Ishikawa (cell line): ENCODE measurements around the gene FNBP1.

Experiments used
- CEBPB ChIP-seq: IDR thresholded peaks from 2 replicates; pipeline ENCODE4 v1.6.1; 2012
- CREB1 ChIP-seq: IDR thresholded peaks from 2 replicates; pipeline ENCODE4 v1.6.1; 2012; ENCODE audit warnings: low read depth
- EP300 ChIP-seq: IDR thresholded peaks from 2 replicates; pipeline ENCODE4 v1.6.1; 2012; ENCODE audit warnings: borderline replicate concordance
- FOXM1 ChIP-seq: IDR thresholded peaks from 2 replicates; pipeline ENCODE4 v1.6.1; 2012; ENCODE audit warnings: low read depth, borderline replicate concordance
- RAD21 ChIP-seq: IDR thresholded peaks from 2 replicates; pipeline ENCODE4 v1.6.1; 2012; ENCODE audit warnings: low read depth
- TAF1 ChIP-seq: IDR thresholded peaks from 2 replicates; pipeline ENCODE4 v1.6.1; 2012; ENCODE audit warnings: low read depth, mild to moderate bottlenecking
- TCF12 ChIP-seq: IDR thresholded peaks from 2 replicates; pipeline ENCODE4 v1.6.1; 2012; ENCODE audit warnings: low read depth
- TF ChIP-seq, protein P1 (sequence below): IDR thresholded peaks from 2 replicates; pipeline ENCODE4 v1.6.1; 2012; ENCODE audit warnings: low read depth, mild to moderate bottlenecking

DNA sequence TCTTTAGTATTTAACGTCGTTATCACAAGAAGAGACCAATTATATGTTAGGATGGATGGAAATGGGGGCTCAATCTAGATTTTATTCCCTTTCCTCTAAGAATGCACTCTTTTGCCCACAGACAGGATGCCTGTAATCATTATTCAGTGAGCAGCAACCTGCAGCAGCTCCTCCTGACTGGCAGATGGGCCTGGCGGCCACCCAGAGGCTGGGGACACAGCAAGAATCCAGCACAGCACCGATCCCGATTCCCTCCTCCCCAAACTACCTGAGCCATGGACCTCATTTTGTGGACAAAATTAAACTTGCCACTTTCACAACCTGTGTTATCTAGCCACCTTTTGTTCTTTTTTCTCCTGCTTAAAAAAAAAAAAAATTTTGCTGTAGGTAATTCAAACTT, 106.8 kb downstream of the FNBP1 start:
- TF ChIP-seq EP300 (no peak), RAD21 (no peak), FOXM1 (no peak), TAF1 (no peak), TCF12 (no peak), CEBPB (no peak), CREB1 (no peak)
- TF ChIP-seq, protein P1, sequence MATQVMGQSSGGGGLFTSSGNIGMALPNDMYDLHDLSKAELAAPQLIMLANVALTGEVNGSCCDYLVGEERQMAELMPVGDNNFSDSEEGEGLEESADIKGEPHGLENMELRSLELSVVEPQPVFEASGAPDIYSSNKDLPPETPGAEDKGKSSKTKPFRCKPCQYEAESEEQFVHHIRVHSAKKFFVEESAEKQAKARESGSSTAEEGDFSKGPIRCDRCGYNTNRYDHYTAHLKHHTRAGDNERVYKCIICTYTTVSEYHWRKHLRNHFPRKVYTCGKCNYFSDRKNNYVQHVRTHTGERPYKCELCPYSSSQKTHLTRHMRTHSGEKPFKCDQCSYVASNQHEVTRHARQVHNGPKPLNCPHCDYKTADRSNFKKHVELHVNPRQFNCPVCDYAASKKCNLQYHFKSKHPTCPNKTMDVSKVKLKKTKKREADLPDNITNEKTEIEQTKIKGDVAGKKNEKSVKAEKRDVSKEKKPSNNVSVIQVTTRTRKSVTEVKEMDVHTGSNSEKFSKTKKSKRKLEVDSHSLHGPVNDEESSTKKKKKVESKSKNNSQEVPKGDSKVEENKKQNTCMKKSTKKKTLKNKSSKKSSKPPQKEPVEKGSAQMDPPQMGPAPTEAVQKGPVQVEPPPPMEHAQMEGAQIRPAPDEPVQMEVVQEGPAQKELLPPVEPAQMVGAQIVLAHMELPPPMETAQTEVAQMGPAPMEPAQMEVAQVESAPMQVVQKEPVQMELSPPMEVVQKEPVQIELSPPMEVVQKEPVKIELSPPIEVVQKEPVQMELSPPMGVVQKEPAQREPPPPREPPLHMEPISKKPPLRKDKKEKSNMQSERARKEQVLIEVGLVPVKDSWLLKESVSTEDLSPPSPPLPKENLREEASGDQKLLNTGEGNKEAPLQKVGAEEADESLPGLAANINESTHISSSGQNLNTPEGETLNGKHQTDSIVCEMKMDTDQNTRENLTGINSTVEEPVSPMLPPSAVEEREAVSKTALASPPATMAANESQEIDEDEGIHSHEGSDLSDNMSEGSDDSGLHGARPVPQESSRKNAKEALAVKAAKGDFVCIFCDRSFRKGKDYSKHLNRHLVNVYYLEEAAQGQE = no peak
